HG02623 (cell line): Measurements from ENCODE around the gene TARDBP.
A peak's percentile ranks its signal among the peaks of the same experiment; 100 is the strongest.
"Not testable (repeated sequence)": the region's sequence is repeated elsewhere in the genome, so short reads cannot be mapped to it uniquely, and the experiment has no call there.

Experiments used
- ATAC-seq: cut with Tn5 transposase; IDR thresholded peaks from one replicate; pipeline ENCODE4 v1.9.1; 2021; ENCODE audit warnings: moderate library complexity; ENCODE audit not compliant: unreplicated experiment

Gene TARDBP

GRCh38 chr1:11058595-11059154 lies 46.2 kb downstream of the TARDBP start:
- ATAC-seq: no peak

DNA sequence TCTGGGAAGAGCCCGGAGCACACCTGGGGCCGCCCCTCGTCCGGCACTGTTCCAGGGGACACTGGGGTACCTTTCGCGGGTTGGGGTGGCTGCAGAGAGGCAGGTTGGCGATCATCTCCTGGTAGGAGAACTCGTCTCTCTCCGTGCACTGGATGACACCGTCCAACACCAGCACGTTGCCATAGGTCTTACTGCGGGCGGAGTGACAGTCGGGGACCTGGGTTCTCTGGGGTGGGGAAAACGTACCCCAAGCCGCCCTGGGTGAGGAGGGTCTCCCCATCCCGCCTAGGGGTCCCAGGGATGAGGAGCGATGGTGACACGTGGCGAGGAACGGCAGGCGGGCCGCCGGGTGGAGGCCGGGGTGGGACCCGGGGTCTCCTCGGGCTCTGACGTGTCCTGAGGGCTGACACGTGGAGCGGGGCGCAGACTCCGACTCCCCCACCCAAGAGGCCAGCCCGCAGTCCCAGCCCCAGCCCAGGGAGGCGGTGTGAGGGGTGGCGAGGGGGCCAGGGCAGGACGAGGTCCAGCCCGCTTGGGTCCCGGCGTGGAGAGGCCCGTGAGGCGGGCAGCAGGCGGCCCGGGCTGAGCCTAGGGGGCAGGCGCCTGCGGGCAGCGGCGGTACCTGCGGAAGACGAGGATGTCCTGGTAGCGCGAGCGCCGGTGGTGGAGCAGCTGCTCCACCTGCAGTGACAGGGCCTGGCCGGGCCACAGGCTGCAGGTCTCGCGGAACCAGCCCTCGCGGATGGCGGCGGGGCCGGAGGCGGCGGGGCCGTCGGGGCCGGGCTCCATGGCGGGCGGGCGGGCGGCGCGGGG lies 46.9 kb downstream of the TARDBP start:
- no peak for ATAC-seq

GRCh38 chr1:11059968-11060830 lies 47.7 kb downstream of the TARDBP start, which contains the start of gene SRM:
Gene SRM, minus strand, starts transcription at chr1:11060018. Its CDS starts 75 bp downstream, at chr1:11059943.
- ATAC-seq: peak; percentile 88

DNA sequence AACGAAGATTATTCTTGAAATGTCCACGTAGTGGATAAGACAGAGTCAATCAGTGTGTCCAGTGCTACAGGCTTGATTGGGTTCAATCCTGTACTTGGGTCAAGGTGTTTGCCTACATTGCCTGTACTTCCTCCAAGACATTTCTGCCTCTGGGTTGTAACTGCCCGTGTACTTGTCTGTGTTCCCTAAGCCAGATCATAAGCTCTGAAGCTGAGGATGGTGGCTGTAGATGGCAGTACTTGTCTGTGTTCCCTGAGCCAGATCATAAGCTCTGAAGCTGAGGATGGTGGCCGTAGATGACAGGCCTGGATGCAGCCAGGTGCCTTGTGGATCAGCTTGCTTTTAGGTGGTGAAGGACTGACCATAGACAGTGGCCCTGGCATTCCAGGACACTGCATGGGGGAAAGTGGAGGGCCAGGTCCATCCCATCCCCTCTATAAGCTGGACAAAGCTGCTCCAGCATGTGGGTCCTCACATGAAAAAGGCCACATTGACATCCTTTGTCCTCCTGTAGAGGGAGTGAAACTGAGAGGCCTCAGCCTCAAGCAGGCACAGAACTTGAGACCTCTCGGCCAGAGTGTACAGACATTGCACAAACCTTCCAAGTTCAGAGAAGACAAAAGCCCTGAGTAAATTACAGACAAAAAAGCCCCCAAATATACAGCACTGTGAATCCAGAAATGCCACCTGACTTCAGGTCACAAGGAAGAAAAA lies 49.4 kb downstream of the TARDBP start:
- ATAC-seq: no peak

GRCh38 chr1:11062965-11063401 lies 50.5 kb downstream of the TARDBP start:
- no peak for ATAC-seq

- ATAC-seq: not testable (repeated sequence)
These were observed 51.6 kb downstream of the TARDBP start for GRCh38 chr1:11063937-11064537.

- ATAC-seq: no peak
These were observed 52.5 kb downstream of the TARDBP start for GRCh38 chr1:11064942-11065341.

- no peak for ATAC-seq
These were observed 53.3 kb downstream of the TARDBP start for GRCh38 chr1:11065796-11066195.

DNA sequence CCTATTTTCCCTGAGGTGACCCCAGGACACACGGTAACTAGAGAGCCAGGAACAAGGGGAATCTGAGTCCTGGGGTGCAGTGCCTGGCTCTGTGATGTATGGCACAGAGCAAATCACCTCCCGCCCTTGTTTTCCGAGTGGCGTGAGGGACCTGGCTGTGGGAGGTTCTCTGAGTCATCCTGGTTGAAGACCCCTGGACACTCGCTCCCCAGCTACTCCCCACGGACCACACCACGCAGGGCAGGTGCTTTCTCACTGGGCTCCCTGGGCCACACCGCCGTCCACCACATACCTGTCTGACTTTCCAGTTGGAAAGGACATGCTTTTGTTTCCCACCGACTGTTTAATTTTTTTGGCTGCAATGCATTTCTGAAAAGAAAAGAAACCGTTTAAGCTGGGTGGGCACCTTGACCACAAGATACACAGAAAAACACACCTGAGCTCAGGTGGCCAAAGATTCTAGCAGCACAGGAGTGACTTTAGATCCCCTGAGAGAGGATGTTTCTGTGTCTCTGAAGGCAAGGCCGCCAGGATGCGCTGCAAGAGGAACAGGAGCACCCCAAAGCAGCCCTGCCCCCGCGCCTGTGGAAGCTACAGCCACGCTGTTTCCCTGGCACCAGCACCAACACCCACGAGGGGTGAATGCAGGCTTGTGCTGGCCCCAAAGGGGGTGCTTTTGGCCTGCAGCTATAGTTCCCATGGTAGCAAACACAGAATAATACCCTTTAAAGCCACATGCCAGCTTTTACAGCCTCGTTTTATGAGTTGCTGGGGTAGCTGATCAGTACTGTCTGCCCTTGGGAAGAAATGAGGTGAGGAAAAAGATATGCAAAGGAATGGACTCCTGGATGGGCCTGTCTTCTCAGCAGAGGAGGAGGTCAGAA lies 55.5 kb downstream of the TARDBP start:
- no peak for ATAC-seq

DNA sequence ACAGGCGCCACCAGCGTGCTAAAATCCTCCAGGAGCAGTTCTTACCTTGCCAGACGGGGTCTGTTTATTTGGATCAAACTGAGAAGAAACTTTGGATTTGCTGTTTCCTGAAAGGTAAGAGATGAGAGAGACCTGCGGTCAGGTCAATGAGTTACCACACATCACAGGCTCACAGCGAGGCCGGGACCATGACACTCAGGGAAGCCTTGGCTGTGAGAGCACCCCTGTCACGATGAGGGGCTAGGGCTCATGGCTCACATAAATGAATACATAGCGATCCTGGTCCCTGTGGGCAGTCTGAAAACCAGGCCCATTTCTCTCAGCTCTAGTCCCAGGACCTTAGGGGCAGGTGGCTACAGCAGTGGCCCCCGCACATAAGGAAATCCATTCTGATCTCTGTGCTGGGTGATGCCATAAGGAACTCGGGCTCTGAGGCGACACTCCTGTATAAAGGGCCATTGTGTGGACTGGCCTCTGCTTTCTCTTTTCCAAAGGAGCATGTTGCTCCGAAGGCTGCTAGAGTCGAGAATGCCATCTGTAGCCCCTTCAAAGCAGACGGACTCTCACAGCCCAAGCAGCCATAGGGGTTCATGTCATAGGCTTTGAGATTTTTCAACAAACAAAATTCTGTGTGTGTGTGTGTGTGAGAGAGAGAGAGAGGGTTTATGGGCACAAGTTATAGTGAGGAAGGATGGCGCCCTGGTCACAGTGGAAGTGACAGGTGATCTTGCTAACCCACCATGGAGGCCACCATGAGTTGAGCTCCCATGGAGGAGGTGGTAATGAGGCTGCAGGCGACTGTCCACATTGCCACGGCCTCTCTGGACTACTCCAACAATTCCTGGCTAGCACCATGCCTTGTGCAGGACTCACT lies 56.4 kb downstream of the TARDBP start:
- ATAC-seq: no peak

DNA sequence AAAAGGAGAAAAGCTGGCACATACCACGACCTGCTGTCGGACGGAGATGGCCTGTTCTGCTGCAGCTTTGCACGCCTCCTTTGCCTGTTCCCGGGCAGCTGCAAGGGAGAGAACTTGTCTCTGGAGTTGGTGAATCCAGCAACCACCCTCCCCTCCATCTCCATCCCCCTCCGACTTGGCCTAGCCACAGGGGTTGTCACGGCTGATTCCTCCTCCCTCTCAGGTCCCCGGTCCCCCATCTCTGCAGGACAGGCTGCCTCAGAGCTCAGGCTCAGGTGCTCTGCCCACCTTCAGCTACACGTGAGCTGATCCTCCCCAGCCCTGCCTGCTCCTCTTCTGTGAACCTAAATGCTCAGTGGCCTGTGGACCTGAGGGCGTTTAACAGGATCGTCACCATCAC lies 58.4 kb downstream of the TARDBP start:
- ATAC-seq: no peak

GRCh38 chr1:11071463-11072215 lies 59.2 kb downstream of the TARDBP start:
- no peak for ATAC-seq

DNA sequence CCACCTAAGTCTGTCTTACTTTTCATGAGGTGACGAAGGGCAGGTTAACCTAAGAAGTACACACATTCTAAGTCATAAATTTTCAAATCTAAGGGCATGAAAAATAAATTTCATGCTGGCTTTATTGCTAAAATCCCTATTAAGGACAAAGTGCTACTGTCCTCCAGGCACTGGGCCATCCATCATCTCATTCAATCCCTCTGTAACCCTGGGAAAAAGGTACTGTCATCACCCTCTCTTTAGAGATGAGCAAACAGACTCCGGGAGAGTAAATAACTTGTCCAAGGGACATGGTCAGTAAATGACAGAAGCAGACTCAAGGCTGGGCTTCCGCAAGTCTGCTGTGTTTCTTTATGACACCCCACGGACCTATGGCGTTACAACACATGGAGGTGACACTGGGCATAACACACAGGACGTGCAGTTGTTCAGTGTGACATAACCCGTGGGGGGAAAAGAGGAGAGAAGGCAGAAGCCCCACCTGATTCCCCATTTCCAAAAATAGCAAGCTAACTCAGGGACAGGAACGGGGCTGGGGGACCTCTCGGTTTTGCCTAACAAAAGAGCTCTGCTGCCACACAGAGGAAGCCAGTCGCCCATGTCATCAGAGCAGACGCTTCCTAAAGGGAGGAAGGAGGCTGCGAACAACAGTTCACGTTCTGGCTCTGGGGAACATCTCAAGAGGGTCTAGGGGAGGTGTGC lies 59.9 kb downstream of the TARDBP start:
- no peak for ATAC-seq

DNA sequence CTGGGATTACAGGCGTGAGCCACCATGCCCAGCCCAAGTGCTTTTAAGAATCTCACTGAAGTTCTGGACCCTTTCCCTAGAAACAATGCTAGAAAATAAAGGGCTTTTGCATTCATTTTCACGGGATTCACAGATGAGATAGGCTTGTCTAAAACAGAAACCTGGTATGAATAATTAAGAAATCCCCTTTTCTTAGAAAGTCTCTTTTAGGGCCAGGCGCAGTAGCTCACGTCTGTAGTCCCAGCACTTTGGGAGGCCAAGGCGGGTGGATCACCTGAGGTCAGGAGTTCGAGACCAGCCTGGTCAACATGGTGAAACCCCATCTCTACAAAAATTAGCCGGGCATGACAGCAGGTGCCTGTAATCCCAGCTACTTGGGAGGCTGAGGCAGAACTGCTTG lies 60.9 kb downstream of the TARDBP start:
- not testable (repeated sequence) for ATAC-seq
